Body of pancreas (tissue), 4 donors: ENCODE data around the gene MECP2.

Experiments
- POLR2A ChIP-seq, 3 donors: fragments of 450-650 bp; IDR thresholded peaks; one replicate each; pipeline ENCODE4 v1.6.1; 2016; ENCODE audit warnings: antibody characterized with exemption in 3 of 3, mild to moderate bottlenecking in 2 of 3
- TF ChIP-seq, protein P1 (sequence below), 7 experiments: fragments of 450-650 bp in 4 of 7; fragments of 200-600 bp in 3 of 7; sonication (generic) in 3 of 7; IDR thresholded peaks; one replicate each; pipeline ENCODE4 v1.5.1; 2016 to 2019; ENCODE audit warnings: antibody characterized with exemption in 7 of 7

DNA sequence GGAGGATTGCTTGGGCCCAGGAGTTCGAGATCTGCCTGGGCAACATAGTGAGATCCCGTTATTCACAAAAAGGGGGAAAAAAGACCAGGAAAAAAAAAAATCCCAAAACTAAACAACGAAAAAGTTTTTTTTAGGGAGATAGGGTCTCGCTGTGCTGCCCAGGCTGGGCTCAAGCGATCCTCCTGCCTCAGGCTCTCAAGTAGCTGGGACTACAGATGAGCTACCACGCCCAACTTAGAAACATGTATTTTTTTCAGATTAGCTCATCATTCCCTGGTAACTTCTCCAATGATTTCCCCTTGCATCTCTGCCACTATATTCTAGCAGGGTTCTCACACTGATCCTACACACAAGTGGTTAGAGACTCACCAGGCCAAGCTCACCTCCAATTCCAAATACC is 53.4 kb downstream of the MECP2 start:
- TF ChIP-seq, protein P1, sequence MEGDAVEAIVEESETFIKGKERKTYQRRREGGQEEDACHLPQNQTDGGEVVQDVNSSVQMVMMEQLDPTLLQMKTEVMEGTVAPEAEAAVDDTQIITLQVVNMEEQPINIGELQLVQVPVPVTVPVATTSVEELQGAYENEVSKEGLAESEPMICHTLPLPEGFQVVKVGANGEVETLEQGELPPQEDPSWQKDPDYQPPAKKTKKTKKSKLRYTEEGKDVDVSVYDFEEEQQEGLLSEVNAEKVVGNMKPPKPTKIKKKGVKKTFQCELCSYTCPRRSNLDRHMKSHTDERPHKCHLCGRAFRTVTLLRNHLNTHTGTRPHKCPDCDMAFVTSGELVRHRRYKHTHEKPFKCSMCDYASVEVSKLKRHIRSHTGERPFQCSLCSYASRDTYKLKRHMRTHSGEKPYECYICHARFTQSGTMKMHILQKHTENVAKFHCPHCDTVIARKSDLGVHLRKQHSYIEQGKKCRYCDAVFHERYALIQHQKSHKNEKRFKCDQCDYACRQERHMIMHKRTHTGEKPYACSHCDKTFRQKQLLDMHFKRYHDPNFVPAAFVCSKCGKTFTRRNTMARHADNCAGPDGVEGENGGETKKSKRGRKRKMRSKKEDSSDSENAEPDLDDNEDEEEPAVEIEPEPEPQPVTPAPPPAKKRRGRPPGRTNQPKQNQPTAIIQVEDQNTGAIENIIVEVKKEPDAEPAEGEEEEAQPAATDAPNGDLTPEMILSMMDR (IDR thresholded peaks at IDR 0.05): no peak
- TF ChIP-seq POLR2A (IDR thresholded peaks at IDR 0.05): no peak
